OCI-LY7 (cell line): ENCODE results near the gene TKT.

Experiments used
- EZH2phosphoT487 ChIP-seq: fragments of 200-600 bp; sonication (generic); IDR thresholded peaks from 2 replicates; pipeline ENCODE4 v1.6.1; 2018; ENCODE audit warnings: low read depth, borderline replicate concordance, mild to moderate bottlenecking, mixed run types, antibody characterized with exemption, low read length, moderate library complexity, mixed read lengths
- TF ChIP-seq, protein P1 (sequence below): fragments of 200-600 bp; sonication (generic); conservative IDR thresholded peaks from 2 replicates; pipeline ENCODE4 v1.5.1; 2014; ENCODE audit warnings: mild to moderate bottlenecking, antibody characterized with exemption, low read length, moderate library complexity, mixed read lengths

DNA sequence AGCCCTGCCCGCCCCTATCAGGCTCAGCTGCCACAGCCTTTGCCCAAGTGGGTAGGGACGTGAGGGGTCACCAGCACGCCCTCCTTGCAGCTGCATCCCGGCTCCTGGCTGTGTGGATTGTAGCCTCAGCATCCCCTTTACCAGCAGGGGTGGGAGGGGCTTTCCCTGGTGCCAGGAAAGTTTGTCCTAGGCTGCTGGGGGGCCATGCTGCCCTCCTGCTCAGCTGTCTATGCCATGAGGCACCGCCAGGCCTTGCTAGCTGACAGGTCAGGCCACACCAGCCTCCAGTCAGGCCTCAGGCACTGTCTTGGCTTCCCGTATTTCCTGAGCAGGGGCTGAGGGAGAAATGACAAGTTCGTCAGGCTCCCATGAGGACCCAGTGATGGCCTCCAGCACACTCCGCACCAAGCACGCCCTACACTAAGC lies 32.3 kb downstream of the TKT start:
- TF ChIP-seq, protein P1, sequence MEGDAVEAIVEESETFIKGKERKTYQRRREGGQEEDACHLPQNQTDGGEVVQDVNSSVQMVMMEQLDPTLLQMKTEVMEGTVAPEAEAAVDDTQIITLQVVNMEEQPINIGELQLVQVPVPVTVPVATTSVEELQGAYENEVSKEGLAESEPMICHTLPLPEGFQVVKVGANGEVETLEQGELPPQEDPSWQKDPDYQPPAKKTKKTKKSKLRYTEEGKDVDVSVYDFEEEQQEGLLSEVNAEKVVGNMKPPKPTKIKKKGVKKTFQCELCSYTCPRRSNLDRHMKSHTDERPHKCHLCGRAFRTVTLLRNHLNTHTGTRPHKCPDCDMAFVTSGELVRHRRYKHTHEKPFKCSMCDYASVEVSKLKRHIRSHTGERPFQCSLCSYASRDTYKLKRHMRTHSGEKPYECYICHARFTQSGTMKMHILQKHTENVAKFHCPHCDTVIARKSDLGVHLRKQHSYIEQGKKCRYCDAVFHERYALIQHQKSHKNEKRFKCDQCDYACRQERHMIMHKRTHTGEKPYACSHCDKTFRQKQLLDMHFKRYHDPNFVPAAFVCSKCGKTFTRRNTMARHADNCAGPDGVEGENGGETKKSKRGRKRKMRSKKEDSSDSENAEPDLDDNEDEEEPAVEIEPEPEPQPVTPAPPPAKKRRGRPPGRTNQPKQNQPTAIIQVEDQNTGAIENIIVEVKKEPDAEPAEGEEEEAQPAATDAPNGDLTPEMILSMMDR, result no peak
- TF ChIP-seq EZH2phosphoT487, result no peak
